ENCODE measurements around the gene TSPOAP1.
A peak's percentile ranks its signal among the peaks of the same experiment; 100 is the strongest.

The TSPOAP1 gene

DNA sequence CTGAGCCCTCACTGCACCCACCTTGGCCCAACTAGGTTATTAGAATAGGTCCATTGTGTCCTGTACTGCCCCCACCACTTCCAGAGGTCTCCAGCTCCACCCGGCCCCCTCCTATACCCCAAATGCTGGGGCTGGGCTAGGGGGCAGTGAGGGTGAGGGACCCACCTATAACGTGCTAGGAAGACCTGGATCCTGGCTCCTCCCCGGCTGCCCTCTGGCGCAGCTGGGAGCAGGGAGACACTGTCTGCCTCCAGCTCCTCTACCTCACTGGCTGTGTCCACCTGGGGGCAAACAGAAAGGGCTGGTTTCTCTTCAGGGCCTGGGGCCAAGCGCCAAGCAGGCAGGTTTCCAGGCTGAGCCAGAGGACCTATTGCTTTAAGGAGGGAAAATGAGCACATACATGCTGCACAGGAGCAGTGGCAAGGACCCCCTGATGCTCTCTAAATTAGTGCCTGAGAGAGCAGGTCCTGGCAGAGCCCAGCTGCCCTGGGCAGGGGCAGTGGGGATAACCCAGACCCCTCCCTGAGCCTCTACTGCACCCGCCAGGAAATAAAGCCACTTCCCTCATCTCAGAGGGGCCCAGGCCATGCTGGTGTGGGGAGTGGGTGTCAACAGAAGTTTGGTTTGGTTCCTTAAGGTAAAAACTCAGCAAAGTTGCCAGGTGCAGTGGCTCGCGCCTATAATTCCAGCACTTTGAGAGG, 12.2 kb downstream of the TSPOAP1 start:
- DNase-seq: no peak

- no peak for DNase-seq
These were observed 12.8 kb downstream of the TSPOAP1 start for GRCh38 chr17:58315750-58316149.

- DNase-seq: no peak
These were observed 13.3 kb downstream of the TSPOAP1 start for GRCh38 chr17:58315281-58315711.

DNA sequence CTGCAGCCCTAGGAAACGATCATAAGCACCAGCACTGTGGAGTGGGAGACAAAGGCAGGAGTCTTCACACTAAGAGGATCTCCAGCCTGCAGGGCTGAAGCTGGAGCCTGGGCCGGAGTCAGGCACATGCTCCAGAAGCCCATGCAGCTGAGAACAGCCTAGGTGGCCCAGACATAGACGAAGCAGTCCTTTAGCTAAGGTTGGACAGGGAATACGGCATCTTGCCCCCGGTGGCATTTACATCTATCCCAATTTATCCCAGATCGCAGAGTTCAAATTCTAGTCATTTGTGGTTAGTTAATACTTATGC, 13.9 kb downstream of the TSPOAP1 start:
- no peak for DNase-seq

DNA sequence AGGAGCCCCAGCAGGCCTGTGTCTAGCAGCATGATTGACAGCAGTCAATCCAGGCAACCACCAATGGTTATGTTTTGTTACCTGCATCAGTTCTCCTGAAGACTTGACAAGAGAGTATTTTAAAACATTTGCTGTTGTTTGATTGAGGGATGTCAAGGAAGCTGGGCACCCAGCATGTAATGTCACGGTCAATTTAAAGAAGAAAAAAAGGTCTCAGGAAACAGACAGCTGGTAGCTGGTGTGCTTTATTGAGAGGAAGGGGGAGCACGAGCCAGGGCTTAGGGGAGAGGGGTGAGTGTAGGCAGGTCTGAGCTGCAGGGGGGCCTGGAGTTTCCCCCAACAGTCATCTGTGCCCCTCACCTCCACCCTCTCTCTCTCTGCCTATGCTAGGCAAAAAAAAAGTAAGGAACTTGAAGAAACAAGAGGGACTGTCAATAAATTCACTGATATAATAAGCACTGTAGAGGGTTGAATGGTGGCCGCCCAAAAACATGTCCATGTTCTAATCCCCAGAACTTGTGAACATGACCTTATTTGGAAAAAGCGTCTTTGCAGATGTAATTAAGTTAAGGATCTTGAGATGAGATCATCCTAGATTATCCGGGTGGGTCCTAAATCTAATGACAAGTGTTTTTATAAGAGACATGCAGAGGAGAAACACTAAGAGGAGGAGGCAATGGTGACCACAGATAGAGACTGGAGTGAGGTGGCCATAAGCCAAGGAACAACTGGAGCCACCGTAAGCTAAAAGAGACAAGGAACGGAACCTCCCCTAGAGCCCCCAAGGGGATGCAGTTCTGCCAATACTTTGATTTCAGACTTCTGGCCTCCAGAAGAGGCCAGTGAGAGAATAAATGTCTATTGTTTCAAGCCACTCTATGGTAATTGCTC, 14.5 kb downstream of the TSPOAP1 start:
- DNase-seq: no peak

GRCh38 chr17:58312829-58313228, 15.8 kb downstream of the TSPOAP1 start:
- no peak for DNase-seq

GRCh38 chr17:58312021-58312630, 16.5 kb downstream of the TSPOAP1 start:
- no peak for DNase-seq

GRCh38 chr17:58311429-58311894, 17.1 kb downstream of the TSPOAP1 start:
- DNase-seq: no peak

GRCh38 chr17:58310511-58311428, 17.8 kb downstream of the TSPOAP1 start:
- no peak for DNase-seq

- no peak for DNase-seq
These were observed 18.7 kb downstream of the TSPOAP1 start for GRCh38 chr17:58309918-58310259.

DNA sequence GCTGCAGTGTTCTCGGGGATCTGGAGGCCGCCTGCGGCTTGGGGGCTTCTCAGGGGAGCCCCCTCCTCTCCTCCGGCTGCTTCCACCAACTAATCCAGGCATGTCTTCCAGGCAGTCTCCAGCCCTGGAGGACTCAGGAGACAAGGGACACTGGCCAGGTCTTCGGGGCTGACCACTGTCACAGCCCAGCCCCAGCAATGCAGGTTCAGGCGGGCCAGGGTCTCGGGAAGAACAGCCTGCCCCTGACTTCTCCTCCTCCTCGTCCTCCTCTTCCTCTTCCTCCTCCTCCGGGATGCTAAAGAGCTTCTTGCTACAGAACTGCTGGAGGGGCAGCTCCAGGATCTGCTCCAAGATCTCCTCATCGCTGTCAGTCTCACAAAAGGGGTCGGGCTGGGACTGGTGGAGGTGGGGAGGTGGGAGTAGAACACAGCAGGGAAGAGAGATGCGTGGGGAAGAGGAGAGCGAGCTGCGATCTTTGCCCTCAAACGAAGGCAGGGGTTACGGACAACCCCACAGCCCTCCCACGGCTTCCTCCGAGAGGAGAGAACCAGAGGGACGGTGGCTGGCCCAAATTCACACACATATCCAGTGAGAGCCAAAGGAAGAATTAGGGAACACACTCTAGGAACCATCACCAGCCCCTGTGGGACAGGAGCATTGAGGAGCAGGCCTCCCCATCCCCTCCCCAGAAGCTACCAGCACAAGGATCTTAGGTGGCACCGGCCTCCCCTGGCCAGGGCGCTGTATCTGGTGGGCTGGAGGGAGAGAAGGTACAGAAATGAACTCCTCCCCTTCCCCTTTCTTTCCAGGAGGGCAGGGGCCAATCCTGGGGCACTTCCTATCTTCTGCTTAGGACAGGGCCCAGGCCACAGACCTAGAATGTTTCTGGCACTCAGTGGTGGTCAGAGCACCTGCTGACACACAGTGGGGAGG, 19.3 kb downstream of the TSPOAP1 start:
- no peak for DNase-seq

DNA sequence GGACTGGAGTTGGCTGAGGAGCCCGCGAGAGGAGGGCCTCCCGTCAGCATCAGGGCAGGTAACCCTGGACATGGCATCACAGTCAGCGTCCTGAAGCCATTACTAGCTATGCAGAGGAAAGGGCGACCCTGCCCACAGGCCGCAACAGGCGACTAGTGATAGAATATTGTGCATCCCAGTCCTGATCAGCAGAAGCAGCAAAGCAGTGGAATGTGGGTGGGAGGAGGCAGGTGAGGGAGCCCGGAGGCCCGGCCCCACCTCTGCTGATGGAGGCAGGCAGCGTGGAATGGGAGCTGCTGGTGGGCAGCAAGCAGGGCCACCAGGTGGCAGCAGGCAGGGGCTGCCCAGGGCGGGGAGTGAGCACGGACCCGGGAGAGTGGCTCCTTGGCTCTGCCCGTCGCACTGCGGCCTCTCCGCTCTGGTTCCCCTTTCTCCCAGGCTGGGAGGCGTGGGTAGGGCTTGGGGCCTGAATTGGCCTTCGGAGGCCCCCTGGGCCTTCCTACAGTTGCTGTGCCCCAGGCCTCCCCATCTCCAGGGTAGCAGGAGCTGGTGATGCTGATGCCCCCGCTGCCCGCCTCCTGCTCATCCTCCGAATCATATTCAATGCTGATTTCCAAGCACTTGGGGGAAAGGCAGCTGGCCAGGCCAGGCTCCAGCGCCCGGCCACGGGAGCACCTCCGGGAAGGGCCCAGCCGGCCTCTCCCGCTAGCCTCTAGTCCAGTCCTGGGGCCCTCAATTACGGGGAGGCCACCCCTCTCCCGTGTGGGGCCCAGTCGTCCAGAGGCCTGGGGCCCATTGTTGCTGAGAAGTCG, 20.2 kb downstream of the TSPOAP1 start:
- no peak for DNase-seq

GRCh38 chr17:58307468-58308172, 21.0 kb downstream of the TSPOAP1 start:
- no peak for DNase-seq

DNA sequence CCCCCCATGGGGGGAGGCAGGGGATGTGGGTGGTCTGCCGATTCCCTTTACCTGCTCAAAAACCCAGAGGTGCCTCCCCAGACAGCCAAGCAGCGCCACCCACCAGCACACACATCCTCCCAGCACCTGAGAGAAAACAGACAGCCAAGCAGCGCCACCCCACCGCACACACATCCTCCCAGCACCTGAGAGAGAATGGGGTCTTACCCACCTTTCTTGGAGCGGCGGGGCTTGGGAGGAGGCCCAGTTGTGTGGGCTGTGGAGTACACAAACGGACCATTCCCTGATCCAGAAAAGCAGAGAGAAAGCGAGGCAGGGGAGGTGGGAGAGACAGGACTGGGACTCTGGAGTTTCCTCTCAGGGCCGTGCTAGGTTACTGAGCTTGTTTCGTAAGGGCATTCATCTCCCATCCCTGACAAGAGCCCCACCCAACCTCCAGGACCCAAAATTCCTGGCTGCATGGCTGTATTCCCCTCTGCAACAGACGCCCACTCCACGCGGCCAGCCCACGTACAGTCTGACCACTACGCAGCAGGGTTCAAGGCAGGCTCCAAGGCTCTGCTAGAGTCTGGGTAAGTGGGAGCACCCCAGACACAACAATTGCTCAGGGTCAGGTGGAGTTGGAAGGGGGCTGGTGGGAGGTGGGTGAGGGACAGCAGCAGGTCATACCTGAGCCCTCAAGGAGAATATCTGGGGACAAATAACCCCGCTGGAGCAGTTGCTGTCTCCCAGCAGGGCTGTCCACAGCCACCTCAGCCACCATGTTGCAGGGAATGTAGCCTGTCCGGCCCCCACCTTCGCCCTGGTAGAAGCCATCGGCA, 22.3 kb downstream of the TSPOAP1 start:
- DNase-seq: no peak

DNA sequence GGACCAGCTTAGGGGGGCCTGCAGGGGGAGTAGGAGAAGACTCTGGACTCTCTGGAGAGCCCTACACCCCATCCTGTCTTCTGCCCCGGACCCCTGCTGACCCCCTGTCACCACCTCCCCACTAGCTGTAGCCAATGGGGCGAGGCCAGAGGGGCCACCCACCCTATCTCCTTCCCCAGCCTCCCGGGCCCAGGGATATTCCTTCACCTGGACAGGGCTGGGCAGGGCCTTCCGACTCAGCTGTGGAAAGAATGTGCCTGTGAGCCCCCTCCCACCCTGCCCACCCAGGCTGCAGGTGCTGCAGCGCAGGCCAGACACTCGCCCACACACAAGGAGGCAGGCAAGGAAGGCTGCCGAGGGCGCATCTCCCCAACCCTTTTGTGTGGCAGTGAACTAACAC, 23.0 kb downstream of the TSPOAP1 start:
- no peak for DNase-seq

- DNase-seq: no peak
These were observed 23.7 kb downstream of the TSPOAP1 start for GRCh38 chr17:58304750-58305486.

- DNase-seq: peak in 3 of 4 experiments; percentile 31 to 35 (median 34)
These were observed 24.4 kb downstream of the TSPOAP1 start for GRCh38 chr17:58303971-58304749.
